Stomach (tissue), 4 donors: ENCODE data around the gene KIAA0232.

ENCODE experiments used
- EP300 ChIP-seq: sonication (generic); formaldehyde crosslinking; IDR thresholded peaks from one replicate; pipeline ENCODE4 v1.6.1; 2017; ENCODE audit warnings: antibody characterized with exemption
- POLR2A ChIP-seq, 4 donors: fragments of 450-650 bp; IDR thresholded peaks; one replicate each; pipeline ENCODE4 v1.6.1; 2016; ENCODE audit warnings: antibody characterized with exemption in 4 of 4, control low read depth in 2 of 4, mild to moderate bottlenecking in 1 of 4, moderate library complexity in 1 of 4
- TF ChIP-seq, protein P1 (sequence below), 7 experiments: fragments of 450-650 bp in 4 of 7; fragments of 200-600 bp in 3 of 7; sonication (generic) in 3 of 7; IDR thresholded peaks; one replicate each; pipeline ENCODE4 v1.5.1; 2016 to 2019; ENCODE audit warnings: antibody characterized with exemption in 7 of 7, control low read depth in 2 of 7, mild to moderate bottlenecking in 1 of 7

DNA sequence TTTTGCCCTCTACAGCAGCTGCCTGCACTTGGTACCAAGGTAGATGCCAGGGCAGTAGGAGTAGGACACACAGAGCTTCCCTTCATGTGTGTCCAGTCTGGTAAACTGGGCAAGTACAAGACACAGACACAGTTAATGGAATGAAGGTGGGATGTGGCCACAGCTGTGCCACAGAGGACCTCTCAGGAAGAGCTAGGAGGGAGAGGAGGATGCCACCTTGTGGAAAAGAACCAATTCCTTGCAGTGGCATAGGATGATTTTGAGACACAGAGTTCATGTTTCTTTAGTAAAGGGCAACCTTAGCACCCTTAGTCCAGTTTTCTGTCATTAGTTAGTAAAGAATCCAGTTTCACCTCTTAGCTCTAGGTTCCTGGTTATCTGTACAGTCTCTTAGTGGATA is 90.8 kb downstream of the KIAA0232 start:
- TF ChIP-seq POLR2A (IDR thresholded peaks at IDR 0.05) (no peak), EP300 (no peak)
- TF ChIP-seq, protein P1, sequence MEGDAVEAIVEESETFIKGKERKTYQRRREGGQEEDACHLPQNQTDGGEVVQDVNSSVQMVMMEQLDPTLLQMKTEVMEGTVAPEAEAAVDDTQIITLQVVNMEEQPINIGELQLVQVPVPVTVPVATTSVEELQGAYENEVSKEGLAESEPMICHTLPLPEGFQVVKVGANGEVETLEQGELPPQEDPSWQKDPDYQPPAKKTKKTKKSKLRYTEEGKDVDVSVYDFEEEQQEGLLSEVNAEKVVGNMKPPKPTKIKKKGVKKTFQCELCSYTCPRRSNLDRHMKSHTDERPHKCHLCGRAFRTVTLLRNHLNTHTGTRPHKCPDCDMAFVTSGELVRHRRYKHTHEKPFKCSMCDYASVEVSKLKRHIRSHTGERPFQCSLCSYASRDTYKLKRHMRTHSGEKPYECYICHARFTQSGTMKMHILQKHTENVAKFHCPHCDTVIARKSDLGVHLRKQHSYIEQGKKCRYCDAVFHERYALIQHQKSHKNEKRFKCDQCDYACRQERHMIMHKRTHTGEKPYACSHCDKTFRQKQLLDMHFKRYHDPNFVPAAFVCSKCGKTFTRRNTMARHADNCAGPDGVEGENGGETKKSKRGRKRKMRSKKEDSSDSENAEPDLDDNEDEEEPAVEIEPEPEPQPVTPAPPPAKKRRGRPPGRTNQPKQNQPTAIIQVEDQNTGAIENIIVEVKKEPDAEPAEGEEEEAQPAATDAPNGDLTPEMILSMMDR (IDR thresholded peaks at IDR 0.05) = no peak
